Measurements from ENCODE around the gene PPA2.

Gene PPA2

GRCh38 chr4:105351861-105352260 lies 122.0 kb downstream of the PPA2 start:
- no peak overlapping the region for H3K4me3 ChIP-seq (ENCODE audit: low read length)
- no peak for TF ChIP-seq CTCF (IDR thresholded peaks at IDR 0.05; ENCODE audit: insufficient read depth, low read depth, low read length, missing control alignments)
- DNase-seq (ENCODE audit: low read depth), result no peak

- TF ChIP-seq CTCF (IDR thresholded peaks at IDR 0.05; ENCODE audit: insufficient read depth, low read depth, low read length, missing control alignments), result no peak
- no peak for DNase-seq (ENCODE audit: low read depth)
- H3K4me3 ChIP-seq (ENCODE audit: low read length), result no peak overlapping the region
These were observed 122.9 kb downstream of the PPA2 start for GRCh38 chr4:105350859-105351490.

GRCh38 chr4:105348719-105349118 lies 125.1 kb downstream of the PPA2 start:
- DNase-seq (ENCODE audit: low read depth), result no peak
- no peak overlapping the region for H3K4me3 ChIP-seq (ENCODE audit: low read length)
- TF ChIP-seq CTCF (IDR thresholded peaks at IDR 0.05; ENCODE audit: insufficient read depth, low read depth, low read length, missing control alignments), result no peak

- TF ChIP-seq CTCF (IDR thresholded peaks at IDR 0.05; ENCODE audit: insufficient read depth, low read depth, low read length, missing control alignments), result no peak
- no peak for DNase-seq (ENCODE audit: low read depth)
- no peak overlapping the region for H3K4me3 ChIP-seq (ENCODE audit: low read length)
These were observed 127.0 kb downstream of the PPA2 start for GRCh38 chr4:105346869-105347268.

- no peak overlapping the region for H3K4me3 ChIP-seq (ENCODE audit: low read length)
- peak; percentile 44 for DNase-seq (ENCODE audit: low read depth)
- TF ChIP-seq CTCF (IDR thresholded peaks at IDR 0.05; ENCODE audit: insufficient read depth, low read depth, low read length, missing control alignments), result no peak
These were observed 128.0 kb downstream of the PPA2 start for GRCh38 chr4:105345838-105346237.

GRCh38 chr4:105345358-105345757 lies 128.5 kb downstream of the PPA2 start:
- H3K4me3 ChIP-seq (ENCODE audit: low read length), result no peak overlapping the region
- no peak for DNase-seq (ENCODE audit: low read depth)
- no peak for TF ChIP-seq CTCF (IDR thresholded peaks at IDR 0.05; ENCODE audit: insufficient read depth, low read depth, low read length, missing control alignments)

GRCh38 chr4:105344141-105344540 lies 129.7 kb downstream of the PPA2 start:
- no peak overlapping the region for H3K4me3 ChIP-seq (ENCODE audit: low read length)
- no peak for TF ChIP-seq CTCF (IDR thresholded peaks at IDR 0.05; ENCODE audit: insufficient read depth, low read depth, low read length, missing control alignments)
- DNase-seq (ENCODE audit: low read depth), result no peak
